Ishikawa (cell line): ENCODE data around the gene TTC17.

Source experiments
- CEBPB ChIP-seq: IDR thresholded peaks from 2 replicates; pipeline ENCODE4 v1.6.1; 2012
- CREB1 ChIP-seq: IDR thresholded peaks from 2 replicates; pipeline ENCODE4 v1.6.1; 2012; ENCODE audit warnings: low read depth
- EGR1 ChIP-seq: IDR thresholded peaks from 2 replicates; pipeline ENCODE4 v1.6.1; 2012
- EP300 ChIP-seq: IDR thresholded peaks from 2 replicates; pipeline ENCODE4 v1.6.1; 2012; ENCODE audit warnings: borderline replicate concordance
- FOXM1 ChIP-seq: IDR thresholded peaks from 2 replicates; pipeline ENCODE4 v1.6.1; 2012; ENCODE audit warnings: low read depth, borderline replicate concordance
- NFIC ChIP-seq: IDR thresholded peaks from 2 replicates; pipeline ENCODE4 v1.6.1; 2012
- RAD21 ChIP-seq: IDR thresholded peaks from 2 replicates; pipeline ENCODE4 v1.6.1; 2012; ENCODE audit warnings: low read depth
- TAF1 ChIP-seq: IDR thresholded peaks from 2 replicates; pipeline ENCODE4 v1.6.1; 2012; ENCODE audit warnings: low read depth, mild to moderate bottlenecking
- TCF12 ChIP-seq: IDR thresholded peaks from 2 replicates; pipeline ENCODE4 v1.6.1; 2012; ENCODE audit warnings: low read depth
- TEAD4 ChIP-seq: IDR thresholded peaks from 2 replicates; pipeline ENCODE4 v1.6.1; 2012
- USF1 ChIP-seq: IDR thresholded peaks from 2 replicates; pipeline ENCODE4 v1.6.1; 2012
- YY1 ChIP-seq: IDR thresholded peaks from 2 replicates; pipeline ENCODE4 v1.6.1; 2012; ENCODE audit warnings: low read depth
- ZBTB7A ChIP-seq: IDR thresholded peaks from 2 replicates; pipeline ENCODE4 v1.6.1; 2012; ENCODE audit warnings: low read depth
- TF ChIP-seq, protein P1 (sequence below): IDR thresholded peaks from 2 replicates; pipeline ENCODE4 v1.6.1; 2012; ENCODE audit warnings: low read depth, mild to moderate bottlenecking
- TF ChIP-seq, protein P2 (sequence below): IDR thresholded peaks from 2 replicates; pipeline ENCODE4 v1.6.1; 2012

Gene TTC17

GRCh38 chr11:43505171-43505570 is 146.5 kb downstream of the TTC17 start:
- TF ChIP-seq FOXM1: no peak

GRCh38 chr11:43507171-43507570 is 148.5 kb downstream of the TTC17 start:
- TF ChIP-seq USF1: no peak
- TF ChIP-seq TEAD4: no peak
- TF ChIP-seq RAD21: no peak
- TF ChIP-seq NFIC: no peak
- no peak for TF ChIP-seq ZBTB7A
- TF ChIP-seq FOXM1: no peak
- TF ChIP-seq, protein P1, sequence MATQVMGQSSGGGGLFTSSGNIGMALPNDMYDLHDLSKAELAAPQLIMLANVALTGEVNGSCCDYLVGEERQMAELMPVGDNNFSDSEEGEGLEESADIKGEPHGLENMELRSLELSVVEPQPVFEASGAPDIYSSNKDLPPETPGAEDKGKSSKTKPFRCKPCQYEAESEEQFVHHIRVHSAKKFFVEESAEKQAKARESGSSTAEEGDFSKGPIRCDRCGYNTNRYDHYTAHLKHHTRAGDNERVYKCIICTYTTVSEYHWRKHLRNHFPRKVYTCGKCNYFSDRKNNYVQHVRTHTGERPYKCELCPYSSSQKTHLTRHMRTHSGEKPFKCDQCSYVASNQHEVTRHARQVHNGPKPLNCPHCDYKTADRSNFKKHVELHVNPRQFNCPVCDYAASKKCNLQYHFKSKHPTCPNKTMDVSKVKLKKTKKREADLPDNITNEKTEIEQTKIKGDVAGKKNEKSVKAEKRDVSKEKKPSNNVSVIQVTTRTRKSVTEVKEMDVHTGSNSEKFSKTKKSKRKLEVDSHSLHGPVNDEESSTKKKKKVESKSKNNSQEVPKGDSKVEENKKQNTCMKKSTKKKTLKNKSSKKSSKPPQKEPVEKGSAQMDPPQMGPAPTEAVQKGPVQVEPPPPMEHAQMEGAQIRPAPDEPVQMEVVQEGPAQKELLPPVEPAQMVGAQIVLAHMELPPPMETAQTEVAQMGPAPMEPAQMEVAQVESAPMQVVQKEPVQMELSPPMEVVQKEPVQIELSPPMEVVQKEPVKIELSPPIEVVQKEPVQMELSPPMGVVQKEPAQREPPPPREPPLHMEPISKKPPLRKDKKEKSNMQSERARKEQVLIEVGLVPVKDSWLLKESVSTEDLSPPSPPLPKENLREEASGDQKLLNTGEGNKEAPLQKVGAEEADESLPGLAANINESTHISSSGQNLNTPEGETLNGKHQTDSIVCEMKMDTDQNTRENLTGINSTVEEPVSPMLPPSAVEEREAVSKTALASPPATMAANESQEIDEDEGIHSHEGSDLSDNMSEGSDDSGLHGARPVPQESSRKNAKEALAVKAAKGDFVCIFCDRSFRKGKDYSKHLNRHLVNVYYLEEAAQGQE: no peak

- no peak for TF ChIP-seq TAF1
- no peak for TF ChIP-seq EP300
- TF ChIP-seq, protein P2, sequence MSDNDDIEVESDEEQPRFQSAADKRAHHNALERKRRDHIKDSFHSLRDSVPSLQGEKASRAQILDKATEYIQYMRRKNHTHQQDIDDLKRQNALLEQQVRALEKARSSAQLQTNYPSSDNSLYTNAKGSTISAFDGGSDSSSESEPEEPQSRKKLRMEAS: no peak
- TF ChIP-seq ZBTB7A: no peak
- TF ChIP-seq TCF12: no peak
- TF ChIP-seq EGR1: no peak
- no peak for TF ChIP-seq NFIC
- TF ChIP-seq FOXM1: no peak
- TF ChIP-seq CREB1: no peak
- no peak for TF ChIP-seq TEAD4
- TF ChIP-seq, protein P1: no peak
- no peak for TF ChIP-seq USF1
- no peak for TF ChIP-seq YY1
- TF ChIP-seq RAD21: no peak
- no peak for TF ChIP-seq CEBPB
Observed at GRCh38 chr11:43508511-43508918, 149.8 kb downstream of the TTC17 start.

GRCh38 chr11:43511959-43512358 is 153.2 kb downstream of the TTC17 start:
- peak; percentile 37; the same call in 1 of the 2 replicates for TF ChIP-seq USF1
- TF ChIP-seq CEBPB: no peak

GRCh38 chr11:43515090-43515489 is 156.4 kb downstream of the TTC17 start:
- no peak for TF ChIP-seq TCF12

DNA sequence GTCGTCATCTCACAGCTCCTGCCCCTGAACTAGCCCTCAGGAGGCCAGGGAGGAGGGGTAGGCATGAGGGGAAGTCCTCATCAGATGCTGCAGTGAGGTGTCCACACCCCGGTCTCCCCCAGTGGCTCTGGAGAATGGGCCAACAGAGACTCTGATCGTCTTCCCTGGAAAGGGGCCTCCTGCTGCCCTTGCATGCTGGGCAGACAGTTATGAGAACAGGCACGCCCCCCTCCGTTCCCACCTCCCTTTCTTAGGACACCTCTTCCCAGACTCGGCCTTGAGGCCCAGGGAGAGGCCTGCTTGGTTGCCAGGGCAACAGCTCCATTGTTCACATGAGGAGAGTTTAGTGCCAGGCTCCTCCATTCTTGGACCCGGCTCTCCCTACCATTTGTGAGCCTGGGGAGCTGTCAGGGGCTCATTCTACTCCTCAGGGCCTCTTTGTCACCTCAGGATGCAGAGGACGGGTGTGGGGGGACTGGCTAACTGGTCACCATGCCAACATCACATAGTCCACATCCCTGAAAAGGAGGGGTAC is 157.7 kb downstream of the TTC17 start:
- TF ChIP-seq YY1 (no peak), ZBTB7A (no peak), FOXM1 (no peak), RAD21 (no peak), NFIC (no peak), CEBPB (no peak), TAF1 (no peak), TCF12 (no peak), EGR1 (no peak), CREB1 (no peak)
- TF ChIP-seq, protein P1: no peak
- TF ChIP-seq, protein P2: no peak
